Fibroblast of skin of scalp (primary cell): ENCODE measurements around the gene ALDH1A3.
A peak's percentile ranks its signal among the peaks of the same experiment; 100 is the strongest.

Experiments used
- DNase-seq: peaks from one replicate; pipeline ENCODE4 v3.0.0-alpha.2; 2013

The ALDH1A3 gene

DNA sequence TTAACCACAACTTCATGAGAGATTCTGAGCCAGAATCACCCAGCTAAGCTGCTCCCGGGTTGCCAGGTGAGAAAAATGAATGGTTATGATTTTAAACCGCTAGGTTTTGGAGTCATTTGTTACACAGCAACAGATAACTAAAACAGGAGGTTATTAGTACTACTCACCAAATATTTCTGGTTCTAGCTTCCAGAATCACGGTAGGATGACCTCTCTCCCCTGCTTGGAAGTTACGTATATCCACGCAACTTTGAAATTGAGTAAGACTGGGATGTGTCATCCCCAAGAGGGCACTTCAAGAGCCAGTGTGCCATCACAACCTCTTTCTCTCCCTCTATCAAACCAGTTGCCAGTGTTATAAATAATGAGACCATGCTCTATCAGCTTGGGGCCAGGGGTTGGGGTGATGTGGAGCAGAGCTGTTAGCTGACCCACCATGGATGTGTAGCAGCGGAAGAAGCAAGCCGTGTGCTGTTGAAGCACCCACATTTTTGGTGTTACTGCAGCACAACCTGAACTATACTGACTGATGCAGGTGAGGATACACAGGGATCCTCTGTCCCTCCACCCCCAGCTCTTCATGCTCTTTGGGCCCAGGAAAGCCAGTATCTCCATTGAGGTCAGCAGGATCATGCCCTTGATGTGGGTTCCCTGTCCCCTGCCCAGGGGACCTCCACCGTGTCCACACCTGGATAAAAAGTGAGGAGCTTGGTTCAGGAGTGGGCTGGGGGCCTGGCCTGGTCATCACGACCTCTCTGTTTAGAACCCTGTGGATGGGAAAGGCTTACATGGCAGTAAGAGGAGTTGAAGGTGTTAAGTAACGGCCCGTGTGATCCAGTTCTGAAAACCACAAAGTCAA lies 19.4 kb upstream of the ALDH1A3 start:
- no peak for DNase-seq

DNA sequence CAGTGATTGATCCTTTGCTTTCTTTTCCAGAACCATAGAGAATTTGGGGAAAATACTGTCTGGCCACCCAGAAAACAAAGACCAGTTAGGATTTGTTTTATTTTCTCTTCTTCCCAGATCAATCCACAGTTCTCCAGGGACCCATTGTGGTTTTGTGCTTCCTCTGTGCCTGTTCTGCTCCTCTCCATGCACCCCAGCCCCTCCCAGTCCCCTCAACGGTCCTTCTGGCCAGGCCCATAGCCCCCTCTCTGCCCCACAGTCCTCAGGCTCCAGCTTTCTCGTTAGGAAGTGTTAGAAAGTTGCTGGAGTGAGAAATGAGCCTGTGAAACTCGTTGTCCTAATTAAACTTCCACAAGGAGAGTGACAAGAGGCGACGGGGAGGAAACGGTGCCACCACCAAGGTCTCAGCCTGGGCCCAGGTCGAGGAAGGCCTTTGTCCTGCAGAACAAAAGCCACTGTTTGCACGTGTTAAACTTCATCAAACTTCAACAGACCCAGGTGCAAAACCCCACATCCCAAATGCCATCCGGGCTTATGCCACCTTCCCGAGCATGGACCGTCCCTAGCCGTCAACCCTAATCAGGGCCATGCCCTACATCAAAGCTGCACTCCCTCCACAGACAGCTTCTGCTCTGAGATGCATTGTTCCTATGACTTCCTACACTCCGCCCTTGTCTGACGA lies 18.7 kb upstream of the ALDH1A3 start:
- no peak for DNase-seq

DNA sequence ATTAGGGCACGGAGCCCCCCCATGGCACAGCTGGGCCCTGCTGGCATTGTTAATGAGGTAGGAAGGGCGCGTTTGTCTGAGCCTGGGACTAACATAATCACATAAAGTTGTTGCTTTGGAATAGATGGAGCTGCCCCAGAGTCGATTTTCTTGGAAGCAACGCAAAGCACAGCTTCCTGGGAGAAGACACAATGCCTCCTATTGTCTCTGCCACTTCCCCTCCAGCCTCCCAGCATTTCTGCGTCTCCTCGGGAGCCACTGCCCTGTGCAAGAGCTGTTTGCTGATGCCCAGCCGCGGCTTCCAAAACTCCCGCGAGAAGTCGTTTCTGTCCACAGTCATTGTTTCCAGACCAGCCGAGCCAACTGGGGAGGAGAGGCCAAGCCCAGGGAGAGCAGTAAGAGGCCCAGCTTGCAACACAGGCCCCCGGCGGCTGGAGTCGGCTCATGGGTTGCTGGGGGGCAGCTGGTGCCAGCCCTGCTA lies 18.1 kb upstream of the ALDH1A3 start:
- no peak for DNase-seq

DNA sequence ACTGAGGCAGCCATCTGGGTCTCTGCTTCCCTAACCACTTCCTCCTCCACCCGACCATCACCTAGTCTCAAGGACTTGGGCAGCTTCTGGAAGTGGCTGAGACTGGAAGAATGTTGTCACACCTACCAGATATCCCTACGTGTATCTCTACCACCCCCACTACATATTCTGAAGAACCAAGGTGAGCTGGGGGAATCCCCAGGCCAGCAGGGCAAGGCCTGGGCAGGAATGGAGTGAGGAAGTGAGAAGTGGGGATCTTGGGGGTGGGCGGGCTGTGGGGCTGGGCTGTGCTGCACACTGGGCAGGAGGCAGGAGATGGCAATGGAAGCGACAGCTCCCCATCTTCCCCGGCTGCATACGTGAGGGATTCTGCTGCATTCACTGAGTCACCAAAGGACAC lies 17.5 kb upstream of the ALDH1A3 start:
- no peak for DNase-seq

DNA sequence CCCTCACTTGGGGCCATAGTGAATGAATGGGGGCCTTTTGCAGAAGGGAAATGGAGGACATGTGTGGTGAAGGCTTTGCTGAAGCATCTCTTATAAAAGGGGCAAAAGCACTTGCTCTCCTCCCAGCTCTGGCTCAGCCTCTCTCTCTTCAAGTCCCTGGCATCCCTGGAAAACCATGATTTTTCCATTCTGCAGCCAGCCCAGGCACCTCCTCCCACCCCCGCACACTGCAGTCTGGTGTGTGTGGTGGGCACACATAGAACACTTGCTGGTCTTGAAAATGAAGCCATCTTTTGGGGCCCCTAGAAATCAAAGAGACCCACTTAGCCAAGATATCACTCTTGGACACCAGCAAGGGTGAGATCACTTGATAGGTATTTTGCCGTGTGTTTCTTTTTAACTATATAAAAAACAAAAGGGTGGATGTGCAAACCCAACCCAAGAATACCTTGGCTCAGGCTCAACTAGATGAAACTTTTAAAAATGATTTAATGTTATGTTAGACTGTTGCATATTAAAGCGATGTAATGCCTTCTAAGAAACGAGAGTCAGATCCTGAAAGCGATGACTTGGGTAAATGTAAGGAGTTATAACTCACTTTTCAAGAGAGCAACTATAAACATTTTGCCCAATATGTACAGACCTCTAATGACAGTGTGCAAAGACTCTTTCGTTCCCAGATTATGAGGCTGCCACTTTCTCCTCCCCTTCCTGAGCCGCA lies 16.4 kb upstream of the ALDH1A3 start:
- peak; percentile 48 for DNase-seq

DNA sequence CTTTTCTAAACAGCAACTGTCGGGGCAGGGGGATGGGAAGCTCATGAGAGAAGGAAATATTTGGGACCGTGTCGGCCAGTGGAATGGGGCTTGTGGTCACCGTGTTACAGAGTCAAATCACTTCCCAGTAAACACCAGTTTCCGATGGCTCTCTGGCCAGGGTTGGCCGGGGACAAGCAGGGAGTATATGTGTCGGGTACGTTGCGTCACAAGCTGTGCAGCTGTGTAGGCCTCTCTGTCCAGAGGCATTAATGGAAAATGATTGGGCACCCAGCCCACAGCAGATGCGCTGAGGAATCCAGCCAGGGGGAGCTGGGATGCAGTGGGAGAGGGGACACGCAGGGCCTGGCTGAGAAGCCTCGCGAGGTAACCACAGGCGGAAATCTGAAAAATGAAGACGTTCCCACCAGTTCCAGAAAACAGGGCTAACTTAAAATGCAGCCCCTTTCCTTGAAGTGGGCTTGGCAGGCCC lies 15.8 kb upstream of the ALDH1A3 start:
- DNase-seq = peak; percentile 53

DNA sequence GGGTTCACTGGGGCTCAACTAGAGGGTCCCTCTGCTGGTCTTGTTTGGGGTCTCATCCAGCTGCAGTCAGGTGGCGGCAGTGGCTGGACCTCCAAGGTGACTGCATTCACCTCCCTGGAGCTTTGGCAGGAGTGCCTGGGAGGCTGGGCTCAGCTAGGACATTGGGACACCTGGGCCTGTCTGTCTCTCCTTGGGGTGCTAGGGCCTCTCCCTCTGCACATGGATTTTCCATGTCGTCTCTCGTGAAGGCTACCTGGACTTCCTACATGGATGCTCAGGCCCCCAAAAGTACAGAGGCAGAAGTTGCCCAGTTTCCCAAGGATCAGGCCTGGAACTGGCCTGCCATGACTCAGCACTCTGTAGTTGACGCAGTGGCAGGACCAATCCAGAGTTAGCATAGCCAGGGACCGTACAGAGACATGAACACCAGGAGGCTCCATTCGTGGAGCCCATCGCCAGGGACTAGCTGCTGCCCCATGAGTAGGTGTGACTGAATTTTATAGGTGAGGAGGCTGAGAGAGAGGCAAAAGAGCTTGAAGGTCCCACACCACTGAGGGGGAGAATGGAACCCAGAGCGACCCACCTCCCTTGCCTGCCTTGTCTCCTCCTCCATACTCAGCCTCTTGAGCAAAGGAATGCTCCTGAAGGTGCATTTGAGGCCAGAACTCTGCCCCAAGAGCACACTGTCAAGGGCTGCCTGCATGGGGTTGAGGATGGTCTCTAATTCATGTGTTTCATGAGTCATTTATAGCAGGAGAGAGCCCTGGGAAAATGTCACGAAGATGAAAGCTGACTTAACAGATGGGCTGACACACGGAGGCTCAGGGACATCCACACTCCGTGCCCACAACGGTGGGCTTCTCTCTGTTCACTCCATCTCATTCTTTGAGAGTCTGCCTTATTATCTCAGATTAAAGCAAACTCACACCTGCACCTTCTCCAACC lies 13.0 kb upstream of the ALDH1A3 start:
- no peak for DNase-seq

DNA sequence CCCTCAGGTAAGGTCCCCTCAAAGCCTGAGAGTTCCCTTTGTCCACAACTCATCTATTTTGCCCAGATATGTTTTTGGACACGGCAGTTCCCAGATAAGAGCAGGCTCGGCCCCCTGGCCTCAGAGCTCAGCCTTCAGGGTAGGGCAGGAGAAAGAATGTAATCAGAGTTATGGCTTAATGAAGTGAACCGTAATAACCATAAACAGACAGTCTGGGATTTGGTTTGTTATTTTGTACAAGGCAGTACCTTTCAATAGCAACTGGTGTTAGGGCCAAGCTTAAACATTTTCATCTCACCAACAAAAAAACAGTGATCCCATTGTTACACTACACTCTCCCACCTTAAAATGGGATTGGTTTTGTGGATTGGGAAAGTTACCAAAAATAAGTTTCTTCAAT lies 12.2 kb upstream of the ALDH1A3 start:
- DNase-seq = no peak

DNA sequence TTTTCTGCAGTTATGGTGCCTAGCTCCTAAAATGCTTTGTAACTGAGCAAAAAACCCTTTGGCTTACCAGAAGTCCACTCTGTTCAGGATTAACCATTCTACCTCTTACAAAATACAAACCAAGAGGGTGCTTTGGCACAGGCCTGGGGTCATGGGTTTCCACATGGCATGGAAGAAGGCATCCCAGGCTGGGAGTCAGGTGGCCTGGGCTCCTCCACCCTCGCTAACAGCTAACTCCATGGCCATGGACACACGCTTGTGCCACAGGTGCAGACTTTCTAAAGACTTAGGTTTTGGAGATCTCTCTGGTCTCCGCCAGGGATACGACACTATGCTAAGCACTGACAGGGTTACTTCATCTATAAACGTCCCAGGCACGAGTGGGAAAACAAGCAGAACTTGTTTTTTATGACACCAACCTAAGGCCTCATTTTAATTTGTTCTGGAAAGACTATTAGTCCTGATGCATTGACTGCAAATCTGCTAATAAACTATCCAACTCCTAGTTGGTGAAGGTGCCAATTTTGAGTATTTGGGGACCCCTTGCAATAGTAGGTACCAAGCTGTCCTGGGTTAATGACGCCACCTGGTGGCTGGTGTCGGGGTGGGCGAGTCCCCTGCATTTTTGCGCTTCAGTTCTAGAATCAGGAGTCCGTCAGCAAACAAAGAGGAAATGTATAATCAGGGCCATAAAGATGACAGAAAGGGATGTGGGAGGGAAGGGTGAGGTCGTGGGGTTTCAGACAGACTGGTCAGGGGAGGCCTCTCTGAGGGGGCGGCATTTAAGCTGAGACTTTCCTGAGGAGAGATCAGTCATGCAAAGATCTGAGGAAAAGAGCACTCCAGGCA lies 10.3 kb upstream of the ALDH1A3 start:
- no peak for DNase-seq

DNA sequence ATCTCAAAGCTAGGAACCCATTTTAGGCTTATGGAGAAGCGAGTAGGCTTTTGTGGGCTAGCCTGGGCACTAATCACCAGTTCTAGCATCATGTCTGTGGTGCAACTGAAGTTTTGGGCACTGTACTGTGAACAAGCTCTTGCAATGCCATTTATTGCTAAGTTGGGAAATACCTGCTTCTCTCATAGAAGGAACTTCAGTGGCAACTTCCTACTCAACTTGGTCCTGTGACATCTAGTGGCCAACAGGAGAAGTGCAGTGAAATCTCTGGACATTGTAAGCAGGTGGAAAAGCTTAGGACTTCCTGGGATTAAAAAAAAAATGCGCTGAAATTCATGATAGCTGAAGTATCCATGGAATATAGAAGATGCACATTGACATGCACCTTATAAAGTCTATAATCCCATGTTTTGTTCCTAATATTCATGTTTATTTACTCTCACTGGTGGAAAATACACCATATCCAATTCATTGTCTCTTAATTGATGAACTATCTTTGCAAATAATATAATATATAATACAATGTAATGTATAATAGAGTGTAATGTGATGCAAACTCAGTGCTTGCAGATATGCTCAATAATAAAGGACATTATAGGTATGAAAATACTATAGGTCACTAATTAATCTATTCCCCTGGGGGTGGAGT lies 6.5 kb upstream of the ALDH1A3 start:
- peak; percentile 81 for DNase-seq

DNA sequence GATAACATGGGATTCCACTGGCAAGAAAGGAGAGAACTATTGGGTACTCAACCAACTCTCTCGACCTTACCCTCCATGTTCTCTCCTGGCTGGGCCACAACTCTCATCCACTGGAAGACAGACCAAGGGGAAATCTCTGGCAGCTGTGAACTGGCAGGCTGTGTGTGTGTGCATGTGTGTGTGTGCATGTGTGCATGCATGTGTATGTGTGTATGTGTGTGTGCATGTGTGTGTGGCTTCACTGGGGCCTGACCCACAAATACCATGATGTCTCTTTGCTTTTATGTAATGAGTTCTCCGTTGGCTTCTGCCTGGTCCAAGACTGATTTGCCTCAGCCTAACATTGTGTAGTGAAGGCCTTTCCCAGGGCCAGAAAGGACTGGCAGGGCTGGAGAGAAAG lies 4.1 kb upstream of the ALDH1A3 start:
- DNase-seq = no peak

DNA sequence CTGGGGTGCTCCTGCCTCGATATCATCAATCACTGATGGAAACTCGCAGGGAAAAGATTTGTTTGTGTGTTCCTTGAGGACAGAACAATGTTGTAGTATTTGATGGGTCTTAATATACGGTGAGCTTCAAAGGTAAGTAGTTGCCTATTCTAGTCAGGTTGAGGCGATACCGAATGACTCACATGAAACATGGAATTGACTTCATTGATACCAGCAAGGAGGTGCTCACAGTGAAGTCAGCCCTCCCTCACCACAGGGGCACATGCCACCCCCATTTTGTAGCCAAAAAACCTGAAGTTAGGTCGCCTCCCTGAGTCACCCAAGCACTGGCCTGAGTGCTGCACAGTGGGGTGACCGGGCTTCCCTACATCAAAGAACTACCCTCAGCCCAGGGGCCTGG lies 3.7 kb upstream of the ALDH1A3 start:
- DNase-seq = no peak

DNA sequence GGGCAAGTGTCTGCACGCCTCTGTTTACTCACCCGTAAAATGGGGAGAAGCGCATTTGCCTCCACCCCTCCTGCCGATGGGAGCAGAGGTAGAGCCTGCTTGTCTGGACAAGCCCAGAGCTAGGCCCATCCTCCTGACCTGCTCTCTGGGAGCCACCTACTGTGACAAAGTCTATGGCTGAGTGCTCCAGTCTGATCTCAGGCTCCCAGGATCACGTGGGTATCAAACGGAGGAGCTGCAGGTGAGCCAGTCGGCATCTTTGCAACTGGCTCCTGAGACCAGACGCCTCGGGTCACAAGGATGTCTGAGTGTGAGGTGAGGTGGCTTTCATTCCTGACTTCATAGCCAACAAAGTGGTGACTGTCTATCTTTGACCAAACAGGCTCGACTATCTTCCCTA lies 2.1 kb upstream of the ALDH1A3 start:
- no peak for DNase-seq

DNA sequence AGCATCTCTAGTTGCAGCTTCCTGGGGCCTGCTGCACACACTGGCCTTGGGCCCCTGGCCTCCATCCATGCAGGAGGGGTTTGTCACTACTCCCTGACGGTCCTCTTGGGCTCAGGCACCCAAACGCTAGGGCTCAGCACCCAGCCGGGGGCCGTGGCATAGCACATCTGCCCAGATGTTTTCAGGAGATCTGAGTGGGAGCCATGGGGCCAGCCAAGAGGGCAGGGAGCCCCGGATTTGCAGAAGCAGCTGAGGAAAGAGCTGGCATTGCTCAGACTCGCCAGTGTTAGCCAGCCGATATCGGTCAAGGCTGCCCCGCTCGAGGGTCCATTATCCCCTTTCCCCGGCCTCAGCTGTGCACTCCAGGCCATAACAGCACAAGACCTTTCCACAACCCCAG lies 1.5 kb upstream of the ALDH1A3 start:
- DNase-seq = no peak

DNA sequence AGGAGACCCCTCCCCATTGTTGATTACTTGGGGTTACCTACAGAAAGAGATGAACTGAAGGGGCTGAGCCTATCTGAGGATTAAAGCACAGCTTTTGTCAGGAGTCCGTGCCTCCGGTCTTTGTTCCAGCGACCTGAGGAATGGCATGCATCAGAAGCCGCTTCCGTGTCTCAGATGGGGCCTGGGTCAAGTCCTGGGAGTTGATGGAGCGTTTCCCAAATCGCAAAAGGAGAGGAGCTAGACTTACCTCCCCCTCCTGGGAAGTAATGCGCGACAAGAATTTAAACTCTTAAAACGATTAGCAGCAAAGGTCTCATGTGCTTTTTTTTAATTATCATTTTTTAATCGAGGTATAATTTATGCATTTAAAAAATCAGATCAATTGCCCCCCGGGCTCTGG lies 983 bp upstream of the ALDH1A3 start:
- DNase-seq = no peak

DNA sequence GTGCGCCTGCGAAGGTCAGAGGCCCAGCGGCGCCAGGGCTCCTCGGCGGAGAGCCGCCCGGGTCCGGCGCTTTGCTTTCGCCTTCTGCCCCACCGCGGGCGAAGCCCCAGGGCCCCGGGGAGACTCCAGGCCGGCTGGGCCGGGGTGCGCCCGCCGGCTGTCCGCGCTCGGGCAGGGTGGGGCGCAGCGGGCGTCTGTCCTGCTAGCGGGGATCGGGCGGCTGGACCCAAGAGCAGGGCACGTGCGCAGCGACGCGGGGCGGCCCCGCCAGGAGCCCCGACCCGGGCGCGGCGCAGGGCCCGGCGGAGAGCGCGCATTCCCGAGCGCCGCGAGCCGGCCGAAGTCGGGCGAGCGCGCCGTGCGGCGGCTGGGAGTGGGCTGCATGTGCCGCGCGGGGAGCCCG lies 569 bp upstream of the ALDH1A3 start:
- DNase-seq = no peak

DNA sequence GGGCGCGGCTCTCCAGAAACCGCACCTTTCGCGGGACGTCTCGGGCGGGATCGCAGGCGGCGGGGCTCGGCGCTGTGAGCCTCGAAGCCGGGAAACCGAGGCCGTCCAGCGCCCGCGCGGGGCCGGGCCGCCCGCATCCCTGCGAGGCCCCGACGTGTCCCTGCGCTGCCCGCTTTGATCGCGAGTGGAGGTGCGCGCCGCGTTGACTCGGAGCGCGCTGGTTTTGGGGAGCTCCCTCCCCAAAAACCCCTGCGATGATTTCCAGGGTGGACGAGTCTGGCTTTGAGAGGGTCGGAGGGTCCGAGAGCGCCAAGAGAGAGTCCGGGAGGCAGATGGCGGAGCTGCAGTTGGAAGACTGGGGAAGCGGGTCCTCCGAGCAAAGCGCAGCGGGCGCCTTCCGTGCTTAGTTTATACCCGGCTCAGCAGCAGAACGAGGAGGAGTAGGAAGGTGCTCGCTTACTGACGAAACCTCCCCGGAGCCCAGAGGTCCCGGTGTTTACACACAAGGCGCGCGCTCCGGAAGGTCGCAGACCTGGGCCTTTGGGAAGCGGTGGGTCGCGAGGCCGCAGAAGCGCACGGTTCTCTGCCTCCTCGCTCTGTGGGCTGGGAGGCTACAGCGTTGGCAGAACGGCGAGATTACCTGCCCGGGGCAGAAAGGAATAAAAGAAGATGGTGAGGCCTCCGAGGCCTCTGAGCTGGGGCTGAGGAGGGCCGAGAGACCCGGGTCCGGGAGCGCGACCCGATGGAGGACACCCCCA lies 687 bp downstream of the ALDH1A3 start:
- no peak for DNase-seq

DNA sequence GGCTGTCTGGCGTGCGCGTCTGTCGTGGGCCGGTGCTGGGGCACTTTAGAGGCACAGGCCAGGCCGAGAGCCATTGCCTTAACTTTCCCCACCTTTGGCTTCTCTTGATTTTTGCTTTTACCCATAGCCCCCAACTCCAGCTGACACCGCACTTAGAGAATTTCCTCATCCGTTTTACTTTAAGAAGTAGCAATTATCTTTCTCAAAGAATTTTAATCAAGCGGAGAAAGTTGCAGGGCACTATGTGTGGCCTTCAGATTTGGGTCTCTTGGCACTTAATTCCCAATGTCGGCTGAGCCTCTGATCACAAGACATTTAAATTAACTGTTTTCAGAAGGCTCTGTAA lies 1.2 kb downstream of the ALDH1A3 start:
- no peak for DNase-seq

DNA sequence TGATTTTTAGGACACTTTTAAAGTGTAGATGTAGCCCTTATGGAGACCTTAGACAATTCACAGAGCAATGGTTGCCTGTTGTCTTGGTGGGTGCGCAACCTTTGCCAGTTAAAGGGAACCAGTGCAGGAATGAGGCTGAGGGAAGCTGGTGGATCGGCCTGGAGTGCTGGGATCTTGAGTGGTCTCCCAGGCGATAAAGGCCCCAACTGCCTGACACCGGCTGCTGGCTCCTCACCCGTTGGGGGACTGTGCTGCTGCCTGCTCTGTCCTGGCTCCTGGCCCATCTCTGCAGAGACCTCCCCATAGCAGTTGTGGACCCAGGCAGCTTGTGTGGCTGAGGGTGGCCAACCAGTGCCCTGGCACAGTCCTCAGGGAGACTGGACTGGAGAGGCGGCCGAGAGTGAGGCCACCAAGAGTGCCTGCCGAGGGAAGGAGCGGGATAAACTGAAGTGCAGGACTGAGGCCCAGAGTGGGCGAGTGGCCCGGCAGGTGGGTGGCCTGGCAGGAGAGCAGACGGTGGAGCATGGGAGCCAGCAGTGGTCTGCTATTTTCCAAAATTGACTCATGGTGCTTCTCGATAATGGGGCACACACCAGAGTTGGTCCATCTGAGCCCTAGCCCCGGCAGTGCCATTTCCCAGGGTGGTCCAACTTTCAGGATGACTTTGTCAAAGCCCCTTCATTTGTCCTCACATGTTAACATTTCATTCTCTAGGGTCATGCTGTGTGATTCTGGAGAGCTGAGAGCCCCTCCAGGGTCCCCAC lies 2.1 kb downstream of the ALDH1A3 start:
- DNase-seq = no peak
